ENCODE results near the gene CCDC77. TPM values are rescaled to one million over a fixed set of nuclear protein-coding genes. Genes with fewer than 3 reads are reported as not detected.

The CCDC77 gene
- total RNA-seq, 1 experiment from 2014 or later = 7.2 TPM

DNA sequence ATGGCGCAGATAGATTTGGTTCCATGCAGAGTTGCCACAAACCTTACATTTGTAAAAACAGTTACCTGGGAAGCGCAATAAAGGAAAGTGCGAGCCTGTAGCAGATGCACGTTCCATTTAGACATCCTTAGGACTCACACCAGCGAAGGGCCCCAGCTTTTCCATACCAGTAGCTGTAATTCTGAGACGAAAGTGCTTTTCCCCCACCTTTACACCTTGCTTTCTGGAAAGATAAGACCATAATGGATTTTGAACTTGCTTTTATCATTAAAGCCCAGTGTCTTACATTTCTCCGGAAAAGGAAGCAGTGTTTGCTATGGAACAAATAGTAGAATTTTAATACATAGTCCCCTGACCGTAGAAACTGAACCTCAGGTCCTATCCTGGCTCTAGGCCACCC lies 616 bp upstream of the CCDC77 start:
- no peak for DNase-seq (ENCODE audit: unreplicated experiment)
- no peaks in the 10 kb centered on the region for H3K36me3 Mint-ChIP-seq (ENCODE audit: insufficient read depth, unreplicated experiment)
- H3K27ac Mint-ChIP-seq (ENCODE audit: low read depth, unreplicated experiment) = no peak overlapping the region
- no peaks in the 10 kb centered on the region for H3K9me3 Mint-ChIP-seq (ENCODE audit: unreplicated experiment)
- no peaks in the 10 kb centered on the region for H3K27me3 Mint-ChIP-seq (ENCODE audit: insufficient read depth, unreplicated experiment)
- TF ChIP-seq, protein P1, sequence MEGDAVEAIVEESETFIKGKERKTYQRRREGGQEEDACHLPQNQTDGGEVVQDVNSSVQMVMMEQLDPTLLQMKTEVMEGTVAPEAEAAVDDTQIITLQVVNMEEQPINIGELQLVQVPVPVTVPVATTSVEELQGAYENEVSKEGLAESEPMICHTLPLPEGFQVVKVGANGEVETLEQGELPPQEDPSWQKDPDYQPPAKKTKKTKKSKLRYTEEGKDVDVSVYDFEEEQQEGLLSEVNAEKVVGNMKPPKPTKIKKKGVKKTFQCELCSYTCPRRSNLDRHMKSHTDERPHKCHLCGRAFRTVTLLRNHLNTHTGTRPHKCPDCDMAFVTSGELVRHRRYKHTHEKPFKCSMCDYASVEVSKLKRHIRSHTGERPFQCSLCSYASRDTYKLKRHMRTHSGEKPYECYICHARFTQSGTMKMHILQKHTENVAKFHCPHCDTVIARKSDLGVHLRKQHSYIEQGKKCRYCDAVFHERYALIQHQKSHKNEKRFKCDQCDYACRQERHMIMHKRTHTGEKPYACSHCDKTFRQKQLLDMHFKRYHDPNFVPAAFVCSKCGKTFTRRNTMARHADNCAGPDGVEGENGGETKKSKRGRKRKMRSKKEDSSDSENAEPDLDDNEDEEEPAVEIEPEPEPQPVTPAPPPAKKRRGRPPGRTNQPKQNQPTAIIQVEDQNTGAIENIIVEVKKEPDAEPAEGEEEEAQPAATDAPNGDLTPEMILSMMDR (IDR thresholded peaks at IDR 0.05; ENCODE audit: unreplicated experiment) = no peak
- ChIA-PET CTCF (interaction anchor here (0.5 to 1.2 kb wide), 4 partner anchors 11 to 770 kb away, joined by 3 to 7 read pairs (median 4); no protein-coding TSS in a partner anchor), POLR2A (interaction anchor here (0.6 to 4.9 kb wide), 8 partner anchors 11 to 1307 kb away, joined by 3 to 142 read pairs (median 3); partner anchors contain the start of gene KDM5A)
- BruUV-seq (replicated peaks) = no TSS peak
- intact Hi-C loops (cut with micrococcal nuclease) = no loop called here
- peaks cover 6% of the 10 kb centered on the region for H3K4me1 Mint-ChIP-seq (ENCODE audit: insufficient read depth, unreplicated experiment)
- no peak overlapping the region for H3K4me3 Mint-ChIP-seq (ENCODE audit: unreplicated experiment)

DNA sequence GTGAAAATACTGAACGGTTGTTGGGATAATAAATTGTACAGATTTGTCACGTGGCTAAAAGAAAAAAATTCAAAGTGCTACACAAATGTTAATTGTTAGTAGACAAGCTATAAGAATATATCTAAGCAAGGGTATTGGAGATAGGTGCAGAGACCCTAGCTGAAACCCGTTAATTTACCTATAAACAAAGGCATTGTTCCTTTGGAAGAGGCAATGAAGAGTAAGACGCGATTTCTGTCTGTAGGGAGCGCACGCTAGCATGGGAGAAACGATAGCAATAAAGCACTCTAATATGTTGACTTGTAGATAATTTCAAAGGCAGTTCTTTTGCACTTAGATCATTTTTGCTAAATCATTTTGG lies 565 bp downstream of the CCDC77 start:
- intact Hi-C loops (cut with micrococcal nuclease) = no loop called here
- TF ChIP-seq, protein P1 (IDR thresholded peaks at IDR 0.05; ENCODE audit: unreplicated experiment) = no peak
- Mint-ChIP-seq H3K9me3 (ENCODE audit: unreplicated experiment) (no peaks in the 10 kb centered on the region), H3K27ac (ENCODE audit: low read depth, unreplicated experiment) (no peak overlapping the region), H3K36me3 (ENCODE audit: insufficient read depth, unreplicated experiment) (no peaks in the 10 kb centered on the region), H3K27me3 (ENCODE audit: insufficient read depth, unreplicated experiment) (no peaks in the 10 kb centered on the region), H3K4me1 (ENCODE audit: insufficient read depth, unreplicated experiment) (peaks cover 16% of the 10 kb centered on the region), H3K4me3 (ENCODE audit: unreplicated experiment) (no peak overlapping the region)
- ChIA-PET POLR2A (interaction anchor here (0.5 to 4.9 kb wide), 4 partner anchors 12 to 396 kb away, joined by 3 to 142 read pairs (median 4); partner anchors contain the start of gene KDM5A), CTCF (interaction anchor here (0.6 to 1.2 kb wide), 11 partner anchors 12 to 869 kb away, joined by 3 to 5 read pairs (median 3); no protein-coding TSS in a partner anchor)
- peak; percentile 53 for DNase-seq (ENCODE audit: unreplicated experiment)
- BruUV-seq (replicated peaks) = no TSS peak

DNA sequence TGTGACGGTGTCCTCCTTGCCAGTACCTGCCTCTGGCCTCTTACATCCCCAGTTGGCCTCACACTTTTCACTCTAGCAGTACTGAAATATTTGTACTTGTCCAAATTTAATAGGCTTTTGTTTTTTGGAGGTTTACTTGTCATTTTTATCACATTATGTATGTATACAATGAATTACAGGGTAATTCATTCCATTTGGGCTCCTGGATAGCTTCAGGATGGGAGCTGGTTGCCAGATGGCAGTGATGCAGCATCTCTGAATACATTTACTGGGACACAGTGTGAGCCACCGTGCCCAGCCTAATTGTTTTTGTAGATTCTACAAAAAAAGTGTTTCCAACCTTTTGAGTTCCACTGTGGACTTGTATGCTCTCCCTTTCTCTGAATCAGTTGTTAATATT lies 13.4 kb downstream of the CCDC77 start:
- H3K27ac Mint-ChIP-seq (ENCODE audit: low read depth, unreplicated experiment) = peak overlapping the region; percentile 1
- intact Hi-C loops (cut with micrococcal nuclease) = no loop called here
- ChIA-PET CTCF (no interaction called here), POLR2A (interaction anchor here (1.2 kb wide), 1 partner anchor 25 kb away, joined by 3 read pairs; no protein-coding TSS in a partner anchor)
- no peaks in the 10 kb centered on the region for H3K4me1 Mint-ChIP-seq (ENCODE audit: insufficient read depth, unreplicated experiment)
- DNase-seq (ENCODE audit: unreplicated experiment) = no peak
- no peak overlapping the region for H3K4me3 Mint-ChIP-seq (ENCODE audit: unreplicated experiment)
- H3K27me3 Mint-ChIP-seq (ENCODE audit: insufficient read depth, unreplicated experiment) = no peaks in the 10 kb centered on the region
- H3K9me3 Mint-ChIP-seq (ENCODE audit: unreplicated experiment) = no peaks in the 10 kb centered on the region
- BruUV-seq (replicated peaks) = no TSS peak
- TF ChIP-seq, protein P1 (IDR thresholded peaks at IDR 0.05; ENCODE audit: unreplicated experiment) = no peak
- H3K36me3 Mint-ChIP-seq (ENCODE audit: insufficient read depth, unreplicated experiment) = peaks cover 42% of the 10 kb centered on the region

DNA sequence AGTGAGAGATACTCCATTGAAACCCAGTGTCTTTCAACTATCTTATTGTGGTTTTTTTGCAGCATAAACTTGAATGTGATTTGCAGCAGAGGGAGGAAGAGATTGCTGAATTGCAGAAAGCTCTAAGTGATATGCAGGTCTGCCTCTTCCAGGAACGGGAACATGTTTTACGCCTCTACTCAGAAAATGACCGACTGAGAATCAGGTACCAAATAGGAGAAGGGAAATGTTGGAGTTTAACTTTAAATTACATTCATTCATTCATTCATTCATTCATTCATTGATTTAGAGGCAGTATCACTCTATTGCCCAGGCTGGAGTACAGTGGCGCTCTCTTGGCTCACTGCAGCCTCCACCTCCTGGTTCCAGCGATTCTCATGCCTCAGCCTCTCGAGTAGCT lies 17.0 kb downstream of the CCDC77 start:
- TF ChIP-seq, protein P1 (IDR thresholded peaks at IDR 0.05; ENCODE audit: unreplicated experiment) = no peak
- CTCF ChIA-PET = interaction anchor here (0.6 to 1.7 kb wide), 4 partner anchors 12 to 29 kb away, joined by 3 to 8 read pairs (median 3); no protein-coding TSS in a partner anchor
- H3K9me3 Mint-ChIP-seq (ENCODE audit: unreplicated experiment) = no peaks in the 10 kb centered on the region
- peaks cover 27% of the 10 kb centered on the region for H3K36me3 Mint-ChIP-seq (ENCODE audit: insufficient read depth, unreplicated experiment)
- POLR2A ChIA-PET = no interaction called here
- no peak overlapping the region for H3K27ac Mint-ChIP-seq (ENCODE audit: low read depth, unreplicated experiment)
- no peaks in the 10 kb centered on the region for H3K4me1 Mint-ChIP-seq (ENCODE audit: insufficient read depth, unreplicated experiment)
- H3K27me3 Mint-ChIP-seq (ENCODE audit: insufficient read depth, unreplicated experiment) = no peaks in the 10 kb centered on the region
- no peak overlapping the region for H3K4me3 Mint-ChIP-seq (ENCODE audit: unreplicated experiment)
- intact Hi-C loops (cut with micrococcal nuclease) = no loop called here
- no TSS peak for BruUV-seq (replicated peaks)
- DNase-seq (ENCODE audit: unreplicated experiment) = no peak

Data from MCF 10A (cell line).